NOMO-1 treated with dmso at 0.1 percent for 144 hours (cell line): ENCODE data around the gene DYNC1LI1.

Experiments
- DNase-seq: peaks from one replicate; lab custom pipeline; 2025; ENCODE audit not compliant: unreplicated experiment; lab: John Stamatoyannopoulos, UW

DYNC1LI1 gene

GRCh38 chr3:32493437-32494414 lies 76.9 kb downstream of the DYNC1LI1 start:
- no peak for DNase-seq

- no peak for DNase-seq
Measured at GRCh38 chr3:32492684-32493436, 77.8 kb downstream of the DYNC1LI1 start.

- DNase-seq: no peak
Measured at GRCh38 chr3:32488474-32489008, 82.1 kb downstream of the DYNC1LI1 start.

- DNase-seq: no peak
Measured at GRCh38 chr3:32487781-32488473, 82.7 kb downstream of the DYNC1LI1 start.

GRCh38 chr3:32484436-32484835 lies 86.2 kb downstream of the DYNC1LI1 start:
- peak; percentile 9 for DNase-seq

- no peak for DNase-seq
Measured at GRCh38 chr3:32483772-32484171, 86.9 kb downstream of the DYNC1LI1 start.

- no peak for DNase-seq
Measured at GRCh38 chr3:32482693-32483092, 88.0 kb downstream of the DYNC1LI1 start.

- DNase-seq: no peak
Measured at GRCh38 chr3:32481791-32482631, 88.6 kb downstream of the DYNC1LI1 start.

GRCh38 chr3:32480604-32481003 lies 90.1 kb downstream of the DYNC1LI1 start:
- no peak for DNase-seq
